ENCODE measurements around the gene POMGNT1. TPM values are rescaled to one million over a fixed set of nuclear protein-coding genes. Genes with fewer than 3 reads are reported as not detected.
"Not testable (repeated sequence)": the region's sequence is repeated elsewhere in the genome, so short reads cannot be mapped to it uniquely, and the experiment has no call there.

The POMGNT1 gene
- total and polyA plus RNA-seq, 2 donors (not counting 3 experiments of a cell fraction or from before 2014, with no cell fraction given) = 64.4 to 67.5 TPM

GRCh38 chr1:46242918-46243317, 44.7 kb upstream of the POMGNT1 start:
- Histone ChIP-seq H3K4me2 (ENCODE audit: insufficient read depth, low read length) (no peak overlapping the region), H3K36me3 (ENCODE audit: control insufficient read depth in 2 of 2, extremely low read depth in 1 of 2, insufficient read depth in 2 of 2, low read length in 2 of 2) (no peaks in the 10 kb centered on the region), H3K4me3 (replicated peaks in 1 of 3; ENCODE audit: insufficient read depth in 1 of 3, low read depth in 1 of 3, low read length in 3 of 3) (no peak overlapping the region), H3K27ac (ENCODE audit: insufficient read depth, low read depth, low read length) (no peak overlapping the region), H3K27me3 (ENCODE audit: control insufficient read depth in 2 of 2, insufficient read depth in 2 of 2, low read length in 2 of 2) (no peaks in the 10 kb centered on the region), H3K4me1 (ENCODE audit: control insufficient read depth, extremely low read depth, insufficient read depth, low read length) (peaks cover 6% of the 10 kb centered on the region), H3K79me2 (ENCODE audit: control insufficient read depth, insufficient read depth, low read length) (peaks cover under 1% of the 10 kb centered on the region), H3K9me3 (replicated peaks; ENCODE audit: control insufficient read depth, insufficient read depth, low read length) (no peaks in the 10 kb centered on the region), H2AFZ (ENCODE audit: low read depth, low read length) (no peak overlapping the region), H4K20me1 (replicated peaks; ENCODE audit: control insufficient read depth, extremely low read depth, insufficient read depth, low read length) (no peaks in the 10 kb centered on the region), H3K9me1 (replicated peaks; ENCODE audit: control insufficient read depth, extremely low read depth, insufficient read depth, low read length) (no peaks in the 10 kb centered on the region), H3K9ac (replicated peaks; ENCODE audit: extremely low read depth, insufficient read depth, low read length) (no peak overlapping the region)
- dilution Hi-C loops (cut with MboI; ENCODE audit: extremely low pct_ligation_motif_present, low sequenced_read_pairs) (no loop called here), intact Hi-C loops (cut with micrococcal nuclease) (no loop called here)
- CTCF ChIA-PET = interaction anchor here (3.2 kb wide), 1 partner anchor 104 kb away, joined by 47 read pairs; no protein-coding TSS in a partner anchor
- FAIRE-seq (no peak), DNase-seq (ENCODE audit: low read depth, low spot score) (no peak)
- no TSS peak for BruUV-seq (replicated peaks)
- POLR2A ChIA-PET = no interaction called here
- no peak for TF ChIP-seq GATA2 (IDR thresholded peaks at IDR 0.05; ENCODE audit: insufficient read depth, insufficient read length, low read depth, low read length)
- TF ChIP-seq POLR2AphosphoS5 (IDR thresholded peaks at IDR 0.05; ENCODE audit: insufficient read depth, low read depth, low read length) = no peak
- TF ChIP-seq MAX (IDR thresholded peaks at IDR 0.05; ENCODE audit: insufficient read depth, insufficient read length) = no peak
- no peak for TF ChIP-seq MYC (IDR thresholded peaks at IDR 0.05; ENCODE audit: low read depth, low read length)
- no peak for TF ChIP-seq JUN (IDR thresholded peaks at IDR 0.05; ENCODE audit: borderline replicate concordance, insufficient read depth, insufficient read length, low read depth)
- TF ChIP-seq EZH2 (IDR thresholded peaks at IDR 0.05; ENCODE audit: borderline replicate concordance, low read depth, low read length, severe bottlenecking) = no peak
- TF ChIP-seq POLR2A (IDR thresholded peaks at IDR 0.05; ENCODE audit: low read depth, low read length) = no peak
- no peak for TF ChIP-seq FOS (IDR thresholded peaks at IDR 0.05; ENCODE audit: borderline replicate concordance, insufficient read depth, low read length)
- TF ChIP-seq CTCF (IDR thresholded peaks at IDR 0.05; ENCODE audit: extremely low read depth in 1 of 2, insufficient read depth in 1 of 2, low read depth in 1 of 2, low read length in 2 of 2) = no peak

GRCh38 chr1:46241733-46242132, 43.5 kb upstream of the POMGNT1 start:
- H3K9ac ChIP-seq (replicated peaks; ENCODE audit: extremely low read depth, insufficient read depth, low read length); H3K9me3 ChIP-seq (replicated peaks; ENCODE audit: control insufficient read depth, insufficient read depth, low read length); H2AFZ ChIP-seq (ENCODE audit: low read depth, low read length); H3K4me1 ChIP-seq (ENCODE audit: control insufficient read depth, extremely low read depth, insufficient read depth, low read length); H4K20me1 ChIP-seq (replicated peaks; ENCODE audit: control insufficient read depth, extremely low read depth, insufficient read depth, low read length); H3K27ac ChIP-seq (ENCODE audit: insufficient read depth, low read depth, low read length); H3K79me2 ChIP-seq (ENCODE audit: control insufficient read depth, insufficient read depth, low read length); H3K36me3 ChIP-seq (ENCODE audit: control insufficient read depth in 2 of 2, extremely low read depth in 1 of 2, insufficient read depth in 2 of 2, low read length in 2 of 2); H3K9me1 ChIP-seq (replicated peaks; ENCODE audit: control insufficient read depth, extremely low read depth, insufficient read depth, low read length); intact Hi-C loops (cut with micrococcal nuclease); H3K4me2 ChIP-seq (ENCODE audit: insufficient read depth, low read length); H3K4me3 ChIP-seq (replicated peaks in 1 of 3; ENCODE audit: insufficient read depth in 1 of 3, low read depth in 1 of 3, low read length in 3 of 3); CTCF ChIA-PET; H3K27me3 ChIP-seq (ENCODE audit: control insufficient read depth in 2 of 2, insufficient read depth in 2 of 2, low read length in 2 of 2); BruUV-seq (replicated peaks); POLR2A ChIA-PET; dilution Hi-C loops (cut with MboI; ENCODE audit: extremely low pct_ligation_motif_present, low sequenced_read_pairs); DNase-seq (ENCODE audit: low read depth, low spot score); FAIRE-seq: not testable (repeated sequence)

- FAIRE-seq; H3K36me3 ChIP-seq (ENCODE audit: control insufficient read depth in 2 of 2, extremely low read depth in 1 of 2, insufficient read depth in 2 of 2, low read length in 2 of 2); H3K27me3 ChIP-seq (ENCODE audit: control insufficient read depth in 2 of 2, insufficient read depth in 2 of 2, low read length in 2 of 2); H3K9ac ChIP-seq (replicated peaks; ENCODE audit: extremely low read depth, insufficient read depth, low read length); H3K9me1 ChIP-seq (replicated peaks; ENCODE audit: control insufficient read depth, extremely low read depth, insufficient read depth, low read length); H4K20me1 ChIP-seq (replicated peaks; ENCODE audit: control insufficient read depth, extremely low read depth, insufficient read depth, low read length); H2AFZ ChIP-seq (ENCODE audit: low read depth, low read length); H3K4me1 ChIP-seq (ENCODE audit: control insufficient read depth, extremely low read depth, insufficient read depth, low read length); H3K4me3 ChIP-seq (replicated peaks in 1 of 3; ENCODE audit: insufficient read depth in 1 of 3, low read depth in 1 of 3, low read length in 3 of 3); dilution Hi-C loops (cut with MboI; ENCODE audit: extremely low pct_ligation_motif_present, low sequenced_read_pairs); intact Hi-C loops (cut with micrococcal nuclease); DNase-seq (ENCODE audit: low read depth, low spot score); H3K4me2 ChIP-seq (ENCODE audit: insufficient read depth, low read length); POLR2A ChIA-PET; H3K9me3 ChIP-seq (replicated peaks; ENCODE audit: control insufficient read depth, insufficient read depth, low read length); H3K27ac ChIP-seq (ENCODE audit: insufficient read depth, low read depth, low read length); BruUV-seq (replicated peaks); H3K79me2 ChIP-seq (ENCODE audit: control insufficient read depth, insufficient read depth, low read length): not testable (repeated sequence)
- CTCF ChIA-PET = interaction anchor here (1.5 kb wide), 1 partner anchor 15 kb away, joined by 4 read pairs; no protein-coding TSS in a partner anchor
These were observed 40.6 kb upstream of the POMGNT1 start for GRCh38 chr1:46238865-46239264.
